ENCODE measurements around the gene SDSL. TPM values are rescaled to one million over a fixed set of nuclear protein-coding genes. Genes with fewer than 3 reads are reported as not detected.

Gene SDSL
- total RNA-seq, 1 experiment from 2014 or later: 0.52 TPM

GRCh38 chr12:113485330-113485729, 63.1 kb downstream of the SDSL start:
- H3K4me3 Mint-ChIP-seq: no peak overlapping the region
- ChIA-PET POLR2A (no interaction called here), CTCF (interaction anchor here (0.7 to 9.2 kb wide), 4 partner anchors 11 to 281 kb away, joined by 3 to 92 read pairs (median 3); no protein-coding TSS in a partner anchor)
- ATAC-seq (peak; percentile 89), DNase-seq (ENCODE audit: low spot score) (peak; percentile 80)
- TF ChIP-seq ATF1 (CRISPR knock-in tag; IDR thresholded peaks at IDR 0.05) (no peak), OVOL2 (CRISPR knock-in tag; IDR thresholded peaks at IDR 0.05; ENCODE audit: borderline replicate concordance) (no peak), KAT7 (CRISPR knock-in tag; IDR thresholded peaks at IDR 0.05; ENCODE audit: borderline replicate concordance) (no peak), HMGXB4 (CRISPR knock-in tag; IDR thresholded peaks at IDR 0.05) (no peak), TEAD4 (CRISPR knock-in tag; IDR thresholded peaks at IDR 0.05) (no peak), SMAD4 (CRISPR knock-in tag; IDR thresholded peaks at IDR 0.05) (no peak), SMAD3 (CRISPR knock-in tag; IDR thresholded peaks at IDR 0.05; ENCODE audit: borderline replicate concordance) (no peak), FOXJ3 (CRISPR knock-in tag; IDR thresholded peaks at IDR 0.05; ENCODE audit: borderline replicate concordance) (no peak), ZBTB21 (CRISPR knock-in tag; IDR thresholded peaks at IDR 0.05; ENCODE audit: borderline replicate concordance) (no peak), ZNF512 (CRISPR knock-in tag; IDR thresholded peaks at IDR 0.05; ENCODE audit: borderline replicate concordance) (no peak), USF2 (CRISPR knock-in tag; IDR thresholded peaks at IDR 0.05) (no peak), RORB (CRISPR knock-in tag; IDR thresholded peaks at IDR 0.05) (no peak), PRDM15 (CRISPR knock-in tag; IDR thresholded peaks at IDR 0.05) (no peak)
- TF ChIP-seq, protein P1, sequence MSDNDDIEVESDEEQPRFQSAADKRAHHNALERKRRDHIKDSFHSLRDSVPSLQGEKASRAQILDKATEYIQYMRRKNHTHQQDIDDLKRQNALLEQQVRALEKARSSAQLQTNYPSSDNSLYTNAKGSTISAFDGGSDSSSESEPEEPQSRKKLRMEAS (CRISPR knock-in tag; IDR thresholded peaks at IDR 0.05): no peak
- TF ChIP-seq, protein P2, sequence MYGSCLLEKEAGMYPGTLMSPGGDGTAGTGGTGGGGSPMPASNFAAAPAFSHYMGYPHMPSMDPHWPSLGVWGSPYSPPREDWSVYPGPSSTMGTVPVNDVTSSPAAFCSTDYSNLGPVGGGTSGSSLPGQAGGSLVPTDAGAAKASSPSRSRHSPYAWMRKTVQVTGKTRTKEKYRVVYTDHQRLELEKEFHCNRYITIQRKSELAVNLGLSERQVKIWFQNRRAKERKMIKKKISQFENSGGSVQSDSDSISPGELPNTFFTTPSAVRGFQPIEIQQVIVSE (CRISPR knock-in tag; IDR thresholded peaks at IDR 0.05; ENCODE audit: borderline replicate concordance): no peak
- TF ChIP-seq, protein P3, sequence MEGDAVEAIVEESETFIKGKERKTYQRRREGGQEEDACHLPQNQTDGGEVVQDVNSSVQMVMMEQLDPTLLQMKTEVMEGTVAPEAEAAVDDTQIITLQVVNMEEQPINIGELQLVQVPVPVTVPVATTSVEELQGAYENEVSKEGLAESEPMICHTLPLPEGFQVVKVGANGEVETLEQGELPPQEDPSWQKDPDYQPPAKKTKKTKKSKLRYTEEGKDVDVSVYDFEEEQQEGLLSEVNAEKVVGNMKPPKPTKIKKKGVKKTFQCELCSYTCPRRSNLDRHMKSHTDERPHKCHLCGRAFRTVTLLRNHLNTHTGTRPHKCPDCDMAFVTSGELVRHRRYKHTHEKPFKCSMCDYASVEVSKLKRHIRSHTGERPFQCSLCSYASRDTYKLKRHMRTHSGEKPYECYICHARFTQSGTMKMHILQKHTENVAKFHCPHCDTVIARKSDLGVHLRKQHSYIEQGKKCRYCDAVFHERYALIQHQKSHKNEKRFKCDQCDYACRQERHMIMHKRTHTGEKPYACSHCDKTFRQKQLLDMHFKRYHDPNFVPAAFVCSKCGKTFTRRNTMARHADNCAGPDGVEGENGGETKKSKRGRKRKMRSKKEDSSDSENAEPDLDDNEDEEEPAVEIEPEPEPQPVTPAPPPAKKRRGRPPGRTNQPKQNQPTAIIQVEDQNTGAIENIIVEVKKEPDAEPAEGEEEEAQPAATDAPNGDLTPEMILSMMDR (IDR thresholded peaks at IDR 0.05): no peak
- H3K36me3 Mint-ChIP-seq: no peaks in the 10 kb centered on the region
- peaks cover 44% of the 10 kb centered on the region for H3K4me1 Mint-ChIP-seq
- no peaks in the 10 kb centered on the region for H3K9me3 Mint-ChIP-seq
- no peak overlapping the region for H3K27ac Mint-ChIP-seq
- H3K27me3 Mint-ChIP-seq (ENCODE audit: low read depth): peaks cover 58% of the 10 kb centered on the region
